ENCODE measurements around the gene PLCH2.

- TF ChIP-seq, protein P1, sequence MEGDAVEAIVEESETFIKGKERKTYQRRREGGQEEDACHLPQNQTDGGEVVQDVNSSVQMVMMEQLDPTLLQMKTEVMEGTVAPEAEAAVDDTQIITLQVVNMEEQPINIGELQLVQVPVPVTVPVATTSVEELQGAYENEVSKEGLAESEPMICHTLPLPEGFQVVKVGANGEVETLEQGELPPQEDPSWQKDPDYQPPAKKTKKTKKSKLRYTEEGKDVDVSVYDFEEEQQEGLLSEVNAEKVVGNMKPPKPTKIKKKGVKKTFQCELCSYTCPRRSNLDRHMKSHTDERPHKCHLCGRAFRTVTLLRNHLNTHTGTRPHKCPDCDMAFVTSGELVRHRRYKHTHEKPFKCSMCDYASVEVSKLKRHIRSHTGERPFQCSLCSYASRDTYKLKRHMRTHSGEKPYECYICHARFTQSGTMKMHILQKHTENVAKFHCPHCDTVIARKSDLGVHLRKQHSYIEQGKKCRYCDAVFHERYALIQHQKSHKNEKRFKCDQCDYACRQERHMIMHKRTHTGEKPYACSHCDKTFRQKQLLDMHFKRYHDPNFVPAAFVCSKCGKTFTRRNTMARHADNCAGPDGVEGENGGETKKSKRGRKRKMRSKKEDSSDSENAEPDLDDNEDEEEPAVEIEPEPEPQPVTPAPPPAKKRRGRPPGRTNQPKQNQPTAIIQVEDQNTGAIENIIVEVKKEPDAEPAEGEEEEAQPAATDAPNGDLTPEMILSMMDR (conservative IDR thresholded peaks at IDR 0.05; ENCODE audit: low read length) = no peak
- no peak for TF ChIP-seq EZH2phosphoT487 (IDR thresholded peaks at IDR 0.05; ENCODE audit: borderline replicate concordance, low read depth, low read length)
Observed at GRCh38 chr1:2432441-2432844, 43.6 kb upstream of the PLCH2 start.
